SK-N-SH treated with all-trans-retinoic acid at 6 μM for 48 hours (cell line): ENCODE results near the gene PQBP1.

Experiments used
- ATAC-seq: fragments of 200-7000 bp; cut with Tn5 transposase; 3 replicates; pipeline ENCODE4 v1.9.1; 2020; ENCODE audit warnings: mild to moderate bottlenecking, moderate library complexity
- ARNTL ChIP-seq: fragments of 450-650 bp; formaldehyde crosslinking; IDR thresholded peaks from 2 replicates; pipeline ENCODE4 v1.5.0; 2020; ENCODE audit warnings: low read depth, mild to moderate bottlenecking, moderate library complexity, borderline replicate concordance
- BACH2 ChIP-seq: fragments of 250-450 bp; sonication (Bioruptor Pico); IDR thresholded peaks from 2 replicates; pipeline ENCODE4 v1.9.0; 2021; ENCODE audit warnings: mild to moderate bottlenecking, borderline replicate concordance
- CSDC2 ChIP-seq: fragments of 250-450 bp; sonication (Bioruptor Pico); IDR thresholded peaks from 2 replicates; pipeline ENCODE4 v1.5.0; 2020; ENCODE audit warnings: mild to moderate bottlenecking, moderate library complexity
- GLIS3 ChIP-seq: fragments of 250-450 bp; sonication (Bioruptor Pico); IDR thresholded peaks from 2 replicates; pipeline ENCODE4 v1.5.0; 2020; ENCODE audit warnings: mild to moderate bottlenecking, moderate library complexity
- ISL1 ChIP-seq: fragments of 250-450 bp; sonication (Bioruptor Pico); IDR thresholded peaks from 2 replicates; pipeline ENCODE4 v2.1.2; 2022; ENCODE audit warnings: mild to moderate bottlenecking, moderate library complexity
- OSR1 ChIP-seq: fragments of 250-450 bp; sonication (Bioruptor Pico); IDR thresholded peaks from 2 replicates; pipeline ENCODE4 v1.8.0; 2022; ENCODE audit warnings: moderate library complexity, mild to moderate bottlenecking, inconsistent platforms
- PPARA ChIP-seq: fragments of 250-450 bp; sonication (Bioruptor Pico); IDR thresholded peaks from 2 replicates; pipeline ENCODE4 v1.5.0; 2020; ENCODE audit warnings: mild to moderate bottlenecking, borderline replicate concordance
- TCF4 ChIP-seq: fragments of 250-450 bp; sonication (Bioruptor Pico); IDR thresholded peaks from 2 replicates; pipeline ENCODE4 v1.8.0; 2021; ENCODE audit warnings: mild to moderate bottlenecking, moderate library complexity, borderline replicate concordance
- TOX ChIP-seq: fragments of 250-450 bp; sonication (Bioruptor Pico); IDR thresholded peaks from 2 replicates; pipeline ENCODE4 v1.8.0; 2021; ENCODE audit warnings: mild to moderate bottlenecking, moderate library complexity, borderline replicate concordance
- TSHZ2 ChIP-seq: fragments of 250-450 bp; sonication (Bioruptor Pico); IDR thresholded peaks from 2 replicates; pipeline ENCODE4 v1.5.0; 2020; ENCODE audit warnings: mild to moderate bottlenecking, moderate library complexity
- ZC3H10 ChIP-seq: fragments of 250-450 bp; sonication (Bioruptor Pico); IDR thresholded peaks from 2 replicates; pipeline ENCODE4 v1.5.1; 2021; ENCODE audit warnings: mild to moderate bottlenecking, moderate library complexity
- ZFP3 ChIP-seq: fragments of 250-450 bp; sonication (Bioruptor Pico); IDR thresholded peaks from 2 replicates; pipeline ENCODE4 v1.5.0; 2020; ENCODE audit warnings: mild to moderate bottlenecking, moderate library complexity
- ZNF565 ChIP-seq: fragments of 450-650 bp; formaldehyde crosslinking; conservative IDR thresholded peaks from 2 replicates; pipeline ENCODE4 v1.5.0; 2020; ENCODE audit warnings: low read depth, mild to moderate bottlenecking, moderate library complexity
- ZNF70 ChIP-seq: fragments of 450-650 bp; formaldehyde crosslinking; IDR thresholded peaks from 2 replicates; pipeline ENCODE4 v1.5.0; 2020; ENCODE audit warnings: mild to moderate bottlenecking, moderate library complexity
- ZNF8 ChIP-seq: fragments of 450-650 bp; formaldehyde crosslinking; IDR thresholded peaks from 2 replicates; pipeline ENCODE4 v1.5.0; 2020; ENCODE audit warnings: mild to moderate bottlenecking, moderate library complexity
- TF ChIP-seq, protein P1 (sequence below): fragments of 250-450 bp; sonication (Bioruptor Pico); IDR thresholded peaks from 2 replicates; pipeline ENCODE4 v1.5.1; 2021; ENCODE audit warnings: mild to moderate bottlenecking, moderate library complexity
- TF ChIP-seq, protein P2 (sequence below): fragments of 250-450 bp; sonication (Bioruptor Pico); IDR thresholded peaks from 2 replicates; pipeline ENCODE4 v1.8.0; 2020; ENCODE audit warnings: mild to moderate bottlenecking, moderate library complexity, borderline replicate concordance
- TF ChIP-seq, protein P3 (sequence below): fragments of 250-450 bp; sonication (Bioruptor Pico); IDR thresholded peaks from 2 replicates; pipeline ENCODE4 v1.8.0; 2021; ENCODE audit warnings: low read depth, mild to moderate bottlenecking, moderate library complexity, borderline replicate concordance

PQBP1 gene

DNA sequence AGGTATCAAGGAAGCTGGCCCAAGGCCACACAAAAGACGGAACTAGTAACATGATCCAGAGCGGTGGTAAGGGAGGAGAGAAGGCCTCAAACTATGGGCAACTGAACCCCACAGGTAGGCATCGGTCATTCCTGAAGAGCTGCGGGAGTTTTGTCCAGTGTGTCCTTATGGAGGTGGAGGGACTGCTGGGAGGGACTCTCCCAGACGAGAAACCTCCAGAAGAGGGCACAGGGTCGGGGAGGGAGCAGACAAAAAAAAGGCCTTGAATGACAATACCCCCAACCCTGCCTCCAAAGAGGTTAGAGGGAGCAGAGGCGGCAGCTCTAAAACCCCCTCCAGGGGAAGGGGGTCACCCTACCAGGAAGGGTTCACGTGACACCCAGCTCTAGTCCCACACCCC is 6.5 kb downstream of the PQBP1 start:
- TF ChIP-seq, protein P1, sequence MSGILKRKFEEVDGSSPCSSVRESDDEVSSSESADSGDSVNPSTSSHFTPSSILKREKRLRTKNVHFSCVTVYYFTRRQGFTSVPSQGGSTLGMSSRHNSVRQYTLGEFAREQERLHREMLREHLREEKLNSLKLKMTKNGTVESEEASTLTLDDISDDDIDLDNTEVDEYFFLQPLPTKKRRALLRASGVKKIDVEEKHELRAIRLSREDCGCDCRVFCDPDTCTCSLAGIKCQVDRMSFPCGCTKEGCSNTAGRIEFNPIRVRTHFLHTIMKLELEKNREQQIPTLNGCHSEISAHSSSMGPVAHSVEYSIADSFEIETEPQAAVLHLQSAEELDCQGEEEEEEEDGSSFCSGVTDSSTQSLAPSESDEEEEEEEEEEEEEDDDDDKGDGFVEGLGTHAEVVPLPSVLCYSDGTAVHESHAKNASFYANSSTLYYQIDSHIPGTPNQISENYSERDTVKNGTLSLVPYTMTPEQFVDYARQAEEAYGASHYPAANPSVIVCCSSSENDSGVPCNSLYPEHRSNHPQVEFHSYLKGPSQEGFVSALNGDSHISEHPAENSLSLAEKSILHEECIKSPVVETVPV (CRISPR knock-in tag): no peak
- TF ChIP-seq TCF4 (CRISPR knock-in tag) (no peak), CSDC2 (no peak), GLIS3 (CRISPR knock-in tag) (no peak), TOX (no peak), PPARA (CRISPR knock-in tag) (no peak), ZNF565 (CRISPR knock-in tag) (no peak), ZNF70 (CRISPR knock-in tag) (no peak), ZC3H10 (CRISPR knock-in tag) (no peak)
- TF ChIP-seq, protein P2, sequence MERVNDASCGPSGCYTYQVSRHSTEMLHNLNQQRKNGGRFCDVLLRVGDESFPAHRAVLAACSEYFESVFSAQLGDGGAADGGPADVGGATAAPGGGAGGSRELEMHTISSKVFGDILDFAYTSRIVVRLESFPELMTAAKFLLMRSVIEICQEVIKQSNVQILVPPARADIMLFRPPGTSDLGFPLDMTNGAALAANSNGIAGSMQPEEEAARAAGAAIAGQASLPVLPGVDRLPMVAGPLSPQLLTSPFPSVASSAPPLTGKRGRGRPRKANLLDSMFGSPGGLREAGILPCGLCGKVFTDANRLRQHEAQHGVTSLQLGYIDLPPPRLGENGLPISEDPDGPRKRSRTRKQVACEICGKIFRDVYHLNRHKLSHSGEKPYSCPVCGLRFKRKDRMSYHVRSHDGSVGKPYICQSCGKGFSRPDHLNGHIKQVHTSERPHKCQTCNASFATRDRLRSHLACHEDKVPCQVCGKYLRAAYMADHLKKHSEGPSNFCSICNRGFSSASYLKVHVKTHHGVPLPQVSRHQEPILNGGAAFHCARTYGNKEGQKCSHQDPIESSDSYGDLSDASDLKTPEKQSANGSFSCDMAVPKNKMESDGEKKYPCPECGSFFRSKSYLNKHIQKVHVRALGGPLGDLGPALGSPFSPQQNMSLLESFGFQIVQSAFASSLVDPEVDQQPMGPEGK (CRISPR knock-in tag): no peak
- ATAC-seq: no peak

GRCh38 chrX:48904626-48905025 is 6.9 kb downstream of the PQBP1 start:
- TF ChIP-seq ZNF70 (CRISPR knock-in tag): no peak
- TF ChIP-seq ZNF8 (CRISPR knock-in tag): no peak
- no peak for TF ChIP-seq ZFP3 (CRISPR knock-in tag)
- TF ChIP-seq TCF4 (CRISPR knock-in tag): no peak
- no peak; the same call in 2 of the 3 replicates for ATAC-seq

GRCh38 chrX:48905090-48905790 is 7.5 kb downstream of the PQBP1 start:
- no peak for TF ChIP-seq BACH2 (CRISPR knock-in tag)
- TF ChIP-seq, protein P3, sequence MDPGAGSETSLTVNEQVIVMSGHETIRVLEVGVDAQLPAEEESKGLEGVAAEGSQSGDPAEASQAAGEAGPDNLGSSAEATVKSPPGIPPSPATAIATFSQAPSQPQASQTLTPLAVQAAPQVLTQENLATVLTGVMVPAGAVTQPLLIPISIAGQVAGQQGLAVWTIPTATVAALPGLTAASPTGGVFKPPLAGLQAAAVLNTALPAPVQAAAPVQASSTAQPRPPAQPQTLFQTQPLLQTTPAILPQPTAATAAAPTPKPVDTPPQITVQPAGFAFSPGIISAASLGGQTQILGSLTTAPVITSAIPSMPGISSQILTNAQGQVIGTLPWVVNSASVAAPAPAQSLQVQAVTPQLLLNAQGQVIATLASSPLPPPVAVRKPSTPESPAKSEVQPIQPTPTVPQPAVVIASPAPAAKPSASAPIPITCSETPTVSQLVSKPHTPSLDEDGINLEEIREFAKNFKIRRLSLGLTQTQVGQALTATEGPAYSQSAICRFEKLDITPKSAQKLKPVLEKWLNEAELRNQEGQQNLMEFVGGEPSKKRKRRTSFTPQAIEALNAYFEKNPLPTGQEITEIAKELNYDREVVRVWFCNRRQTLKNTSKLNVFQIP (CRISPR knock-in tag): no peak
- TF ChIP-seq OSR1 (CRISPR knock-in tag): no peak
- no peak for TF ChIP-seq ZFP3 (CRISPR knock-in tag)
- no peak for TF ChIP-seq TSHZ2 (CRISPR knock-in tag)
- no peak for ATAC-seq

- TF ChIP-seq TOX (no peak), BACH2 (CRISPR knock-in tag) (no peak), OSR1 (CRISPR knock-in tag) (no peak), ZC3H10 (CRISPR knock-in tag) (no peak), GLIS3 (CRISPR knock-in tag) (no peak), ISL1 (CRISPR knock-in tag) (no peak), ARNTL (CRISPR knock-in tag) (no peak), CSDC2 (no peak), ZNF70 (CRISPR knock-in tag) (no peak)
- TF ChIP-seq, protein P1 (CRISPR knock-in tag): no peak
- TF ChIP-seq, protein P2 (CRISPR knock-in tag): no peak
- no peak for ATAC-seq
These were observed 10.9 kb downstream of the PQBP1 start for GRCh38 chrX:48908600-48908999.
